IPS-15b (cell line): Measurements from ENCODE around the gene NPY4R2.
"Not testable (repeated sequence)": the region's sequence is repeated elsewhere in the genome, so short reads cannot be mapped to it uniquely, and the experiment has no call there.

Experiments
- H3K27me3 ChIP-seq: one replicate; pipeline ENCODE4 v1.6.1; 2013; ENCODE audit warnings: low read length; ENCODE audit not compliant: control insufficient read depth, insufficient read depth
- H3K36me3 ChIP-seq: one replicate; pipeline ENCODE4 v1.6.1; 2013; ENCODE audit warnings: low read length; ENCODE audit not compliant: control insufficient read depth, insufficient read depth
- H3K4me1 ChIP-seq: one replicate; pipeline ENCODE4 v1.6.1; 2013; ENCODE audit warnings: mild to moderate bottlenecking, low read length; ENCODE audit not compliant: control insufficient read depth, insufficient read depth
- H3K4me3 ChIP-seq: one replicate; pipeline ENCODE4 v1.5.1; 2013; ENCODE audit warnings: low read depth, low read length
- H3K9ac ChIP-seq: one replicate; pipeline ENCODE4 v1.6.1; 2013; ENCODE audit warnings: low read depth, mild to moderate bottlenecking, low read length
- H3K9me3 ChIP-seq: one replicate; pipeline ENCODE4 v1.6.1; 2013; ENCODE audit warnings: mild to moderate bottlenecking, low read length; ENCODE audit not compliant: control insufficient read depth, insufficient read depth

Gene NPY4R2

DNA sequence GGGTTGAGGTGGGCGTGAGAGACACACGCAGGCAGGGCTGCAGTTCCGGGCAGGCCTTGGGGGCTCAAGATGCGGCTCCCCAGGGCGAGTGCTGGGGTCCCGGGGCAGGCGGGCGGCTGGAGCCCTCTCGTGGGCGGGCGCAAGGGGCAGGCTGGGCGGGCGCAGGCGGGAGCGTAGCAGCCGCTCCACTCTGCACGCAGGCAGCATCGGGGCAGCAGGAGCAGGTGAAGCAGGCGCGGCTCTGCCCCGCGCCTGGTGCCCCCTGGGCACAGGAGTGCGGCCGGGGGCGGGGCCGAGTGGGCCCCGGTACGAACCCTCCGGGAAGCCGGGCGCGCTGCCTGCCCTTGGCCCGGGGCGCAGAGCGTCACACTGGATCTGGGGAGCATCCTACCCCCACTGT is at the start of gene NPY4R2:
TSS of gene NPY4R2 (plus strand) at position 188 of the 400 bp plus-strand sequence. CDS start 3,326 bp downstream, outside the sequence.
- H3K4me3 ChIP-seq, H3K27me3 ChIP-seq, H3K9me3 ChIP-seq, H3K9ac ChIP-seq, H3K4me1 ChIP-seq, H3K36me3 ChIP-seq: not testable (repeated sequence)

DNA sequence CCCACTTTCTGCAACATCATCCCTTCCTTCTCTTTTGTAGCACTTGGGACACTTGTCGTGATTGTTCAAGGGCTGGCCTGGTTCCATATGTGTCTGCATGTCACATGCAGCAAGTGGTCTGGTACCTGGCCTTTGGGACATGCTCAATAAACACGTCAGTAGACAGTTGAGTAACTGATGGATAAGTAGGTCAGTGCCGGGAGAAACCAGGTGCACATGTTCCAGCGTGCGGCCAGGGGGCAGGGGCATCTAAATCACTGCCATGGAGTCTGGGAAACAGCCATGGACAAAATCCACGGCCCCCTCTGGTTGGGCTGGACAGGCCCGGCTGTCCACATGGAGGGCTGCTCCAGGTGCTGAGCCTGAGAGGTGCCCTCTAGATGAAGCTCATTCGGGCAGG is 47.6 kb upstream of the NPY4R2 start:
- not testable (repeated sequence) for H3K4me1 ChIP-seq, H3K36me3 ChIP-seq, H3K4me3 ChIP-seq, H3K9ac ChIP-seq, H3K9me3 ChIP-seq, H3K27me3 ChIP-seq

DNA sequence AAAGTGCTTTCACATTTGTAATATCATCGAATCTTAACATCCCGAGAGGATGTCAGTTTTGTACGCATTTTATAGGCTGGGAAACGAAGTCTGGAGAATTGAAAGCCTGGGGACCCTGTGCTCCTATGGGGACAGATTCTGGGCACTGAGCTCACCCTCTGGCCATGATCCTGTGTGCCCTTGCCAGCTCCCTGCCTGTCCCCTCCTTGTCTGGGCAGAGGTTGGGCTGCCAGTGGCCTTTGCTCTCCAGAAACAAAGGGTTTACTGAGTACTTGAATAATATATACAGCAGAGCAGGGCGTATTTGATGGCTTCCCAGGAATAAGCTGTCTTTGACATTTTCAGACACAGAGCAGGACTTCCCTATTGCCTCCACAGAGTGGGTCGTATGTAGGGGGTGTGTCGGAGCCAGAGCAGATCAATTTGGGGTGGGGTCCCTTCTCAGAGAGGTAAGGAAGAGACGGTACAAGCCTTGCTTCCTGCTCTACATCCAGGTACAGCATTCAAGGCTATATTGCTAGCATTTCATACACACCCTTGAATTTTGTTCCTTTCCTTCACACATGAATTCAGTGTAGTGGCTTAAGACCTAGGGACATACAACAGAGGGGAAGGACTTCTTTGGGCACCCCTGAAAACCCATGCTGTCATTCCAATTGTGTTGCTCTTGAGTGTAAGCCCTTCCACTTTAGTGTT is 46.8 kb upstream of the NPY4R2 start:
- H3K4me1 ChIP-seq = not testable (repeated sequence)

GRCh38 chr10:47872236-47872635 is 46.2 kb upstream of the NPY4R2 start:
- not testable (repeated sequence) for H3K4me3 ChIP-seq, H3K4me1 ChIP-seq, H3K27me3 ChIP-seq, H3K9me3 ChIP-seq, H3K9ac ChIP-seq, H3K36me3 ChIP-seq

More for the DNA sequence above, 46.8 kb upstream of the NPY4R2 start:
- H3K36me3 ChIP-seq, H3K4me3 ChIP-seq, H3K27me3 ChIP-seq, H3K9me3 ChIP-seq, H3K9ac ChIP-seq: not testable (repeated sequence)

DNA sequence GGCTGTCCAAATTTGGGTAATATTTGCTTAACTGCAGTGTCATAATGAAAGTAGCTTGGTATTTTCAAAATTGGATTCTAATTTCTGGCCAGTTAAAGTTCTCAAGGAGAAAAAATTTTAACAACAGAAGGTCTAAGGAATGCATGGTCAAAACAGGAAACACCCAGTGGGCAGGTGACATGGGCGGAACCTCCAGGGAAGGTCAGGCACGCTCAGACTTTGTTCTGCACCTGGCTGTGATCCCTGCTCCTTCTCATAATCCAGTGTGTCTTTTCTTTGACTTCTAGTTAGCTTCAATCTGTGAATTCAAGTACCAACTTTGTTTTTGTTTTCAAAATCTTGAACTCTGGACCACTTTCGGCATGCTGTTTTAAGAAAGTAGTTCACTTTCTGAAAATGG is 34.2 kb upstream of the NPY4R2 start:
- H3K9me3 ChIP-seq, H3K4me1 ChIP-seq, H3K27me3 ChIP-seq, H3K4me3 ChIP-seq, H3K36me3 ChIP-seq, H3K9ac ChIP-seq: not testable (repeated sequence)

- not testable (repeated sequence) for H3K9ac ChIP-seq, H3K4me3 ChIP-seq, H3K27me3 ChIP-seq, H3K36me3 ChIP-seq, H3K4me1 ChIP-seq, H3K9me3 ChIP-seq
These were observed 33.5 kb upstream of the NPY4R2 start for GRCh38 chr10:47884934-47885333.

DNA sequence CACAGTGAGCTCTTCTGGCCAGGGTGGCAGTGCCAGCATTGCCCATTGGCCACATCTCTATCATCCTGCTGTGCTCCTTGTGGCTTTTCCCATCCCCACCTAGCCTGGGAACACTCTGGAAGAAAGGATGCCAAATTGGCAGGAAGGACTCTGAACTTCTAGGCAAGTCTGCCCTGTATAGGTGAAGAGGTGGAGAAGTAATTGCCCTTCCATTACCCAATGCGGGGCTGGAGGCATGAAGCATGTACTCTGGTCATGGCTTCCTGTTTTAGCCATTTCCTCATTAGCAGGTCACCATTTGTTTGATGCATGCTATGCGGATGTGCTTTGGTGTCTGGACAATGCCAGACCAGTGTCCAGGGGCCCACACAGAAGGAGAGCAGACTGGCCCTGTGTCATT is 32.1 kb upstream of the NPY4R2 start:
- not testable (repeated sequence) for H3K36me3 ChIP-seq, H3K4me3 ChIP-seq, H3K27me3 ChIP-seq, H3K9me3 ChIP-seq, H3K4me1 ChIP-seq, H3K9ac ChIP-seq

GRCh38 chr10:47886827-47887226 is 31.6 kb upstream of the NPY4R2 start:
- not testable (repeated sequence) for H3K9me3 ChIP-seq, H3K36me3 ChIP-seq, H3K4me1 ChIP-seq, H3K4me3 ChIP-seq, H3K9ac ChIP-seq, H3K27me3 ChIP-seq

- not testable (repeated sequence) for H3K4me1 ChIP-seq, H3K36me3 ChIP-seq, H3K27me3 ChIP-seq, H3K4me3 ChIP-seq, H3K9me3 ChIP-seq, H3K9ac ChIP-seq
These were observed 27.7 kb upstream of the NPY4R2 start for GRCh38 chr10:47890737-47891136.

DNA sequence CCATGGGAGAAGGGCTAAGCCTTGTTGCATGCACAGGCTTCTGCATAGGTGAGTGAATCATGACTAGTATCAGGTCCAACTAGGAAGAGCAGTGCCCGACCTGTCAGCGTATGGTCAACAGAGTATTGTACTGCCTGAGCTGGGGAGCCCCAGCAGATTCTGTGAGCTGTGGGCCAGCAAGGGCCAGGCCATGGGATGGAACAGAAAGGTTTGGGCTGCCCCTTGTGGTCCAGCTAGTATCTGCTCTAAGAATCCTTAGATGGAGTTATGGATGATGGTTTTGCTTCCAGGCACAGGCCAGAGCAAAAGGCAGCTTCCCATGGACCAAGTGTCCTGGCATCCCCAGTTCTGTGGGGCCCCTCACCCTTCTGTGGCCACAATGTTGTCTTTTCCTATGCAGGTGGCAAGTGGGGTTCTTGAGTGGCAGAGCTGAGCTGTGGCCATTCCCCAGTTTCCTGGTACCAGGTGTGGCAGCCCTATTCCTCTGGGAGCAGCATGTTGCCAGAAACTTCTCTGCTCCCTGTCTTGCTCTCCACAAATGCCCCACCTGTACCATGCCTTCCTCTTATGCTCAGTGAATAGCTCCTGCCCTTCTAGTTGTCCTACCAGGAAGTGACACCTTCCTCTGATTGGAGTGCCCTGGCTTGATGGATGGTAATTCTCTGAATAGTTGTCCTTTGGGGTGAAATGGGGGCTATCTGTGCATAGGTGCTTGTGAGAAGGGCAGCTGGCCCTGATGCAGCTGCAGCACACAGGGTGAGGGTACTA is 25.8 kb upstream of the NPY4R2 start:
- not testable (repeated sequence) for H3K36me3 ChIP-seq, H3K9ac ChIP-seq, H3K27me3 ChIP-seq, H3K4me1 ChIP-seq, H3K9me3 ChIP-seq, H3K4me3 ChIP-seq

DNA sequence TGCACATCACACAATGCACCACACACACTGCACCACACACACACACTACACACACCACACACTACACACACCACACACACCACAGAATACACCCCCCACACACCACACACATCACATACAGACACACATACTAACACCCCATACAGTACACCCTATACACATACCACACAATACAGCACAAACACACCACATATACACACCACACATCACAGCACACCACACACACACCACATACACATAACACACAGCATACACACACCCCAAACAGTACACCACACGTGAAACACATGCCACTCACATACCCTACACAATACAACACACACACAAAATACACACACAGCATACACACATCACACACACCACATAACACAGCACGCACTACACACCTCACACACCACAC is 23.9 kb upstream of the NPY4R2 start:
- not testable (repeated sequence) for H3K4me1 ChIP-seq, H3K9me3 ChIP-seq, H3K27me3 ChIP-seq, H3K36me3 ChIP-seq, H3K4me3 ChIP-seq, H3K9ac ChIP-seq

GRCh38 chr10:47897813-47898212 is 20.6 kb upstream of the NPY4R2 start:
- not testable (repeated sequence) for H3K4me3 ChIP-seq

More at GRCh38 chr10:47897813-47898212, 20.6 kb upstream of the NPY4R2 start:
- not testable (repeated sequence) for H3K9ac ChIP-seq, H3K27me3 ChIP-seq, H3K36me3 ChIP-seq, H3K9me3 ChIP-seq, H3K4me1 ChIP-seq
